HG02973 (cell line): Measurements from ENCODE around the gene DNAJB11.
"Not testable (repeated sequence)": the region's sequence is repeated elsewhere in the genome, so short reads cannot be mapped to it uniquely, and the experiment has no call there.

Source experiments
- ATAC-seq: cut with Tn5 transposase; IDR thresholded peaks from one replicate; pipeline ENCODE4 v1.9.1; 2021; ENCODE audit warnings: moderate library complexity; ENCODE audit not compliant: unreplicated experiment

Gene DNAJB11

DNA sequence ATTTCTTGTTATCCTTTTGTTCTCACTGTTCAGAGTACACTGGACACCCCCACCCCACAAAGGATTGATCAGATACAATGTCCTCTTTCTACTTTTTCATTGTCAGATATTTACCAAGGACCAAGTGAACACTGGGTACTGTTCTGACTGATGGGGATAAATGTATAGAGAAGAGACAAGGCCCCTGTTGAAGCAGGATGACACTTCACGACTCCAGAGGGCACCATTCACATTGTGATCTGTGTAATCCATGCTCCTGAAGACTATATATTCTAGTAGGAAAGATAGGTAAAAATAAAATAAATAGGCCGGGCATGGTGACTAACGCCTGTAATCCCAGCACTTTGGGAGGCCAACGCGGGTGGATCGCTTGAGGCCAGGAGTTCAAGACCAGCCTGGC, 19.1 kb upstream of the DNAJB11 start:
- ATAC-seq = no peak

- no peak for ATAC-seq
Observed at GRCh38 chr3:186552408-186553031, 18.0 kb upstream of the DNAJB11 start.

- ATAC-seq = no peak
Observed at GRCh38 chr3:186564586-186564985, 5.9 kb upstream of the DNAJB11 start.

GRCh38 chr3:186566772-186567071, 3.8 kb upstream of the DNAJB11 start:
- ATAC-seq = no peak

DNA sequence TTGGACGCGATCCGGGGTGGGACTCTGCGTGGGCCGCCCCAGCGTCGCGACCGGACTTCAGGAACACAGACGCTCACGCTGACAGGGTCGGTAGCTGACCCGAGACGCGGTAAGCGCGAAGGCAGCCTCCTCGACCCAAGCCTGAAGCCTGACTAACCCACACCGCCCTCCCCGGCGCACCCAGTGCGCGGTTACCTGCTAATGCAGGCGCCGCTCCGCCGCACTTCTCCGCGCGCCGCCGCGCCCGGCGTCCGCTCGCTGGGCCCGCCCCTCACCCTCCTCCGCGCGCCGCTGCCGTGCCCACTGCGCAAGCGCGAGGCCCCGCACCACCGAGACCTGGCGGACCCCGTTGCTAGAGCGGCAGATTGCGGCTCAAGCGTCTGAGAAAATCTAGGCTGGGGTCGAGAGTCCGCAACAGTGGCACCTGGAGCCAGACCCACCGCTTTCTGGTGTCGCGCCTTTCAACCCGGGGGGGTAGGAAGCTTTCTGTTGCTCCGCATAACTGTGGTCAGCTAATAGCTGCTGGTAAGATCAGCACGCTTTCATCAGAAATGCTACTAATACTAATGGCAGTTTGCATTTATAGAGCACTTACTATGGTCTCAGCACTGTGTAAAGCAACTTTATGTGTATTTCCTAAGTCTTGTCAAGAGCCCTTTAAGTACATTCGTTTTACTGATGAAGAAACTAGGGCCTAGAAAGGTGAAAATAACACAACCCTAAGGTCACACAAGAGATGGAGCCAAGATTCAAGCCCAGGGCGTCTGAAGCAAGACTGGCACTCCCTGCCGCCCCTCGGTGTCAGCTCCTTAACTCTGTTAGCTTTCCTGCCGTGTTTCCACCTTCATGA, 3.2 kb upstream of the DNAJB11 start, which contains the start of gene TBCCD1:
TBCCD1 (minus strand) TSS at position 268 of the 850 bp plus-strand sequence. CDS start 3,010 bp downstream, outside the sequence.
- peak; percentile 43 for ATAC-seq

DNA sequence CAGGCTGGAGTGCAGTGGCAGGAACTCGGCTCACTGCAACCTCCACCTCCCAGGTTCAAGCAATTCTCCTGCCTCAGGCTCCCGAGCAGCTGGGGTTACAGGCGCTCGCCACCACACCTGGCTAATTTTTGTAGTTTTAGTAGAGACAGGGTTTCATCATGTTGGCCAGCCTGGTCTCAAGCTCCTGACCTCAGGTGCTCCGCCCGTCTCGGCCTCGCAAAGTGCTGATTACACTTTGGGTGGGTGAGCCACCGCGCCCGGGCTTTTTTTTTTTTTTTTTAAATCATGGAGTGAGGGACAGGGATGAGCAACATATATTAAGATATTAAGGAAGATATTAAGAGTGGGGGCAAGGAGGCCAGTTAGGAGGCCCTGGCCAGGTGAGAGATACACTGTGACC, 1.2 kb upstream of the DNAJB11 start:
- not testable (repeated sequence) for ATAC-seq

- no peak for ATAC-seq
Observed at GRCh38 chr3:186569779-186570095, 783 bp upstream of the DNAJB11 start.

- no peak for ATAC-seq
Observed at GRCh38 chr3:186570941-186571643, 572 bp downstream of the DNAJB11 start.

- no peak for ATAC-seq
Observed at GRCh38 chr3:186571644-186572013, 1.1 kb downstream of the DNAJB11 start.

GRCh38 chr3:186577521-186577920, 7.0 kb downstream of the DNAJB11 start:
- ATAC-seq = no peak

- ATAC-seq = no peak
Observed at GRCh38 chr3:186580785-186581184, 10.3 kb downstream of the DNAJB11 start.

- no peak for ATAC-seq
Observed at GRCh38 chr3:186582541-186582940, 12.0 kb downstream of the DNAJB11 start.

GRCh38 chr3:186583831-186584230, 13.3 kb downstream of the DNAJB11 start:
- no peak for ATAC-seq

GRCh38 chr3:186586245-186586644, 15.7 kb downstream of the DNAJB11 start:
- ATAC-seq = not testable (repeated sequence)

DNA sequence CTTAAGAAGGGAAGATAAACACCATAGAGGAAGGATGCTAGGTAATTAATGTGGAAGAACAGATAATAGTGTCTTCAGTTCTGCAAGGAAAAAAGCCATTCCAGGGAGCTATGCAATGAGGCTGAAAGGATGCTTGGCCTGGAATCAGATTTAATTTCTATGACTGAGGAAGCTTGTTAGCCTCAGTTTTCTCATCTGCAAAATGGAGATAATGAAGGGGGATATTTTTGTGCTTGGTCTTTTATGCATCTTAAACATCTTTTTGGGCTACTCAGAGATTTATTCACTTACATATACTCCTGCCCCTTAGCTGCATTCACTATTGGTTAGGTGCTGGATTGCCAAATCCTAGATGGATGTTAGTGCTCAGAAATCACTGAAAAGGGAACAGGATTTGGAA, 16.7 kb downstream of the DNAJB11 start:
- no peak for ATAC-seq

DNA sequence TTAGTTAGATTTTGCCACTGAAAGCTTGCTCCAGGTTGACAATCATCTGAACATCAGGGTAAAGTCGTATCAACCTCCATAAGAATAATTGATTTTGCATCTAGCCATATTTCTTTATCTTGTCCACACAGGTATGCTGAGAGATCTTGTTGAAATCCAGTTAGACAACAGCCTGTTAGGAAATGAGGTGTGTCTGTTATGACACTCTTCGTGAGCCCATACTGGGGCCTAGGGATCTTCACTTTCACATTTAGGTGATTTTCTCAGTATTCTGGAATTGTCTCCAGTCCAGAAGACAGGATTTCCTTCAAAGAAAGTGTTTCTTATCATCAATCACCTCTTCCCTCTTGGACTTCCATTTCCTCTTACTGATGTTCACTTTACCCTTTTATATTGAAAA, 18.1 kb downstream of the DNAJB11 start:
- no peak for ATAC-seq

DNA sequence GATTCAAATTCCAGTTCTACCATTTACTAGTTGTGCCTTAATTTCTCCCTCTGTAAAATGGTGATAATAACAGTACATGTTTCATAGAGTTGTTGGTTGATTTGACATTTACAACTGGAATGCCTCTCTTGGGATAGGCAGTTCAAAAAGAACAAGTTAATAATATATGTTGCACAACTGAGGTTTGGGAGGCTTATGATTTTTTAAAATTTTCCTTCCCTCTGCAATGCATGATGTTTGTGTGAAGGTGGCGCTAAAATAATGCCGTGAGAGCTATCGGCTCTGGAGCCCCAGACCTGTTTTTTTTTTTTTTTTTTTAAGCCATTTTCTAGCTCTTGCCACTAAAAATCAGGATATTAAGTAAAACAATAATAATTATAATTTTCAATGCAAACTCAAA, 18.6 kb downstream of the DNAJB11 start:
- ATAC-seq = no peak

GRCh38 chr3:186589856-186590579, 19.5 kb downstream of the DNAJB11 start:
- no peak for ATAC-seq

DNA sequence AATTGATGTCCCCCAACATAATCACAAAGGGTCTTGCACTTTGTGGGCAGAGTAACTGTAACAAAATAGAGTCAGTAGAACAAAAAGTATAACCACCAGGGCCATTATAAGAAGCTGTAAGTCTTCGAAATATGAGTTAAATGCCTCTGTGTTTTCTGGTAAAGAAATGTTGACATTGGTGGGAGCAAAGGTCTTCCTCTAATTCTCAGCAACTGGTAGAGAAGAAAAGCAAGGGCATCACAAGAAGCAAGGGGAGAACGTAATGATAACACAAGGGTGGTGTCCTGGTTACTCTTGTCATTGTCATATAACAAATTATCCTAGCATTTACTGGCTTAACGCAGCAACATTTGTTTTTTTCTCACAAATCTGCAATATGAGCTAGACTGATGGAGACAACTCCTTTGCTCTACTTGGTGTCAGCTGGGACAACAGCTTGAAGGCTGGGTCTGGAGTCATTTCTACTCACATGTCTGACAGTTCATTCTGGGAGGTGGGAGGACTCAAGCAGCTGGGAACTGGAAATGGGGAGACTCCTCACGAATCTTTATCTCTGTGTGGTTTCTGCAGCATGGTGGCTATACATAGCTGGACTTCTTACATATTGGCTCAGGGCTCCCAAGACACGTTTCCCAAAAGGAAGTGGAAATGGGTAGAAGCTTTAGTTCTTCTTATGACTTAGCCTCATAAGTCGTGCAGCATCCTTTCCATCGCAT, 20.2 kb downstream of the DNAJB11 start:
- no peak for ATAC-seq

- no peak for ATAC-seq
Observed at GRCh38 chr3:186592682-186593081, 22.2 kb downstream of the DNAJB11 start.

DNA sequence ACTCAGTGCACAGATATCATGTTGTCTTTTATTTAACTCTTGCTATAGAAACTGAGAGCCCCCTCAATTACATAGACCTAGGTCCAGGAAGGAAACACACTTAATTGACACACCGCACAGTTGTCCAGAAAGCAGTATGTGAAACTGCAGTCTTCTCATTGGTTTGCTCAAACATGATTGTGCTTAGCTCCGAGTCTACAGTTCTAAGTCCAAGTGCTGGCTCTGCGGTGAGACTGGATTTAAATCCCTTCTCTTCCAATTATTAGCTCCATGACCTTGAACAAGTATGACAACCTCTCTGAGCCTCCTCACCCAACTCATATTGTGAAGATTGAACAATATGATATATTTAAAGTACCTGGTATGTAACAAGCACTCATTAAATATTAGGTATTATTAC, 23.3 kb downstream of the DNAJB11 start:
- no peak for ATAC-seq
